Stimulated activated CD8-positive, alpha-beta memory T cell treated with anti-CD3 and anti-CD28 coated beads, Interleukin-7, amount 100 ng/mL, for 48 hours (primary cell): ENCODE data around the gene NGEF.

Source experiments
- DNase-seq, 2 donors: peaks; one replicate each; pipeline ENCODE4 v3.0.0-alpha.2; 2020; ENCODE audit warnings: low read depth in 1 of 2; ENCODE audit errors: extremely low read depth in 1 of 2

NGEF gene

DNA sequence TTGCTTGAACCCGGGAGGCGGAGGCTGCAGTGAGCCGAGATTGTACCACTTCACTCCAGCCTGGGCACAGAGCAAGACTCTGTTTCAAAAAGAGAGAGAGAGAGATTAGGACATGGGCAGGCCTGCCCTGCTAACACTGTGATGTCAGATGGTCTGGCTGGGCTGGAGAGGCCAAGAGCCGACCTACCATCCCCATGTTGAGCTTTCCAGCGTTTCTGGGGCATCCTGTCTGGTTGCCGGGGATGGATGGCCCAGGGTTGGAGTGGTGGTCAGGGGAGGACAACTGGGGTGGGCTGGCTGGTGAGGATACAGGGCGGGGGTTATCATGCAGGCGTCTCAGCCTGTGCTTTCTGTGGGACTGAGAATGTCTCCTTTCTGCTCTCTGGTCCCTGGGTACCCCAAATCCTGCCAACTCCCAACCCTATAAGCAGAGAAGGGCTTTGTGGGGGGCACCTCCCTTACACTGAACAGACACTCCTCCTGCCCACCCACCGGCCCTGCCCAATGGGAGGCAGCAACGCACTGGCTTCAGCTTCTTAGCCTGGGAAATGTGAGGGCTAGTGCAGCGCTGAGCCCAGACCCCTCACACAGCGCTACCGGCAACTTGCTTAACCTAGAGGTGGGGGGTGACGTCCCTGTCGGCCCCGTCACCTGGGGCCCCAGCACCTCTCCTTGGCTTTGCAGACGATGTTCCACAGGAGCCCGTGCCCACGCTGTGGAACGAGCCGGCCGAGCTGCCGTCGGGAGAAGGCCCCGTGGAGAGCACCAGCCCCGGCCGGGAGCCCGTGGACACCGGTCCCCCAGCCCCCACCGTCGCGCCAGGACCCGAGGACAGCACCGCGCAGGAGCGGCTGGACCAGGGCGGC, 137.6 kb downstream of the NGEF start:
- DNase-seq: no peak

DNA sequence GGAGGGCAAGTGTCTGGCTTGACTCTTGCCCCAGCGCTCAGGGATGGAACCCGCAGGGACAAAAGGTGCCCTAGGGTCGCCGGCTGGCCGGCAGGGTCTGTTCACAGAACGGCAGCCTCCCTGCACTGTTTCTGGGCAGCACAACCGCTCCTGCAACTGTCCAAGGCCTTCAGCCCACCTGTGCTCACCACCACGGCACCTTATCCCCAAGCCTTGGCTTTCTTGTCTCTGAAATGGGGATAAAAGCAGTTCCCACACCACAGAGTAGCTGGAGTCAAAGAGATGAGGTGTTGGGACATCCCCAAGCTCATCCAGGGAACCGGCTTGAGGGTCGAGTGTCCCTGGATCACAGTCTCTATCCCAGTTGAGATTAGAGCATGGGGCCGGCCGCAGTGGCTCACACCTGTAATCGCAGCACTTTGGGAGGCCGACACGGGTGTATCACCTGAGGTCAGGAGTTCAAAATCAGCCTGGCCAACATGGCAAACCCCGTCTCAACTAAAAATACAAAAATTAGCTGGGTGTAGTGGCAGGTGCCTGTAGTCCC, 138.3 kb downstream of the NGEF start:
- DNase-seq: no peak

- no peak for DNase-seq
Measured at GRCh38 chr2:232873909-232874641, 139.0 kb downstream of the NGEF start.

GRCh38 chr2:232873292-232873908, 139.7 kb downstream of the NGEF start:
- no peak for DNase-seq

- no peak for DNase-seq
Measured at GRCh38 chr2:232872826-232873225, 140.2 kb downstream of the NGEF start.

DNA sequence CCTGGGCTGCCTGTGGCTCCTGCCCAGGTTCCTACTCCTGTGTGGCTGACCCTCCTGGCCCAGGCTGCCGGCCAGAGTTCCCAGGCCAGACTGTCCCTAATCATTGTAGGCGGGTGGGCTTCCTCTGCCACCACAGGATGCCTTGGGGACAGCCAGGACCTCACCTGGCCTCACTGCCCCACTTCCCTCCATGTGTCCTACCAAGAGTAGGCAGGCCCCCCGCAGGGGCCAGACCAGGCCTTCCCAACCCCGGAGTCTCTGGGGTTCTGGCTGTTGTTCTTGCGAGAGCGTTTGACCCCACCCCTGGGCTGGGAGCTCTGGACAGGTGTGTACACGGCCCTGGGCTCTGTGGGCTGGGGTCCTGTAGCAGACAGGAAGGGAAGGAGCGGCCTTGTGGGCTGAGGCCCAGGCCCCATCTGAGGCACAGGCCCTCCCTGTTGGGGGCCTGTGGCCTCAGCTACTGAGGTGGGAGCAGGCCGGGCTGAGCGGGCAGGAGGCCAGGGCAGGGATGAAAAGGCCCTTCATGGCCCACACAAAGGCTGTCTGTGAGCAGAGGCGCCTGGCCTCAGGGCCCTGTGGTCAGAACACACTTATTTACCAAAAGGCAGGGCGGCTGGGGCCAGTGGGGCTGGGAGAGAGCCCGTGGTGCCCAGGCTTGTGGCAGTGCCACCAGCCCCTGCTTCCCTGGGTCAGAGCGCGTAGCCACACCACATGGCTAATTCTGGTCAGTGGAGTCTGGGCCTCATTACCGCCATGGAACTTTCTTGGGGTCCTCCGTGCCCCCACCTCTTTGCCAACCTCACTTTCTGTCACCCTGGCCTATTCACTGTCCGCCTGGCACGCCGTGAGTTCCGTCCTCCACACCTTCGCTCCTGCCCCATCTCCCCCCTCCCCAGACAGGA, 141.0 kb downstream of the NGEF start:
- no peak for DNase-seq

DNA sequence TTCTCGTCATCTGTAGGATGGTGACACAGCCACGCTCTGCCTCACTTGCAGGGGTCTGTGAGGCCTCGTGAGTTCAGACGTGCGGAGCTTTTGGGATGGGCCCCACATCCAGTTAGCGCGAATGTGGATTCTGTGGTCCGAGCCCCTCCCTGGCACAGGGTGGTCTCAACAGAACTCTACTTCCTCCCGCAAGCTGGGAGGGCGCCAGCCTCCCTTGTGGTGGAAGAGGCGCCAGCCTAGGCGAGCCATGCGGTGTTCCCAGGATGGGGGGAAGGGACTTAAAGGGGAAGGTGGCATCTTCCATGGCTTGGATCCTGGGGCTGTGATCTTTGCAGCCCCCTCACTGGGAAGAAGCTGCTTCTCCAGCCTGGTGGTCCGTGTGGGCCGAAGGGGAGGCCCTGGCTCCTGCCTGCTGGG, 141.6 kb downstream of the NGEF start:
- no peak for DNase-seq

DNA sequence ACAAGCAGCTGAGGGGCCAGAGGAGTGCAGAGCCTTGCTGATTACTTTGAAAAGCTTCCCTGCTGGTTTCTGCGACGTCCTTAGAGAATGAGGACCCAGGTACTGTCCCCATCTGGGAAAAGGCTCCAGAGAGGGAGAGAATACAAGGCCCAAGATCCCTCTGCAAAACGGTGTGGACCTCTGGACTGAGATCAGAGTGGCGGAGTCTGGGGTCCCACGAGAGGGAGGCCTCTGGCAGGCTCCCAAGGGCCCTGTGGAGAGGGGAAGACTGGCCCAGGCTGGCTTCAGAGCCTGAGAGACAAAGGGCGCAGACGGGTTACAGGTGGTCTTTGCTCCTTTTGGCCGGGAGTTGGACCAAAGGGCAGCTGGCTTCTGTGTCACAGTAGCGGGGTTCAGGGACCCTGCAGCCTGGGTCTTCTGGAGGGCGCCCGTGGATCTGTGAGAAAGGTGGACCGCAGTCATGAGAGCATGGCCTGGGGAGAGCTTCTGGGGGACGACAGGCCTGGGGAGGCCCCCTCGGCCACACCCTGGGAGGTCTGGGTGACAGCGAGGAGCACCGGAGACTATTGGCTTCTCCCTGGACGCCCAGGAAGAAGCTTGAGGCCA, 142.2 kb downstream of the NGEF start:
- DNase-seq: no peak

DNA sequence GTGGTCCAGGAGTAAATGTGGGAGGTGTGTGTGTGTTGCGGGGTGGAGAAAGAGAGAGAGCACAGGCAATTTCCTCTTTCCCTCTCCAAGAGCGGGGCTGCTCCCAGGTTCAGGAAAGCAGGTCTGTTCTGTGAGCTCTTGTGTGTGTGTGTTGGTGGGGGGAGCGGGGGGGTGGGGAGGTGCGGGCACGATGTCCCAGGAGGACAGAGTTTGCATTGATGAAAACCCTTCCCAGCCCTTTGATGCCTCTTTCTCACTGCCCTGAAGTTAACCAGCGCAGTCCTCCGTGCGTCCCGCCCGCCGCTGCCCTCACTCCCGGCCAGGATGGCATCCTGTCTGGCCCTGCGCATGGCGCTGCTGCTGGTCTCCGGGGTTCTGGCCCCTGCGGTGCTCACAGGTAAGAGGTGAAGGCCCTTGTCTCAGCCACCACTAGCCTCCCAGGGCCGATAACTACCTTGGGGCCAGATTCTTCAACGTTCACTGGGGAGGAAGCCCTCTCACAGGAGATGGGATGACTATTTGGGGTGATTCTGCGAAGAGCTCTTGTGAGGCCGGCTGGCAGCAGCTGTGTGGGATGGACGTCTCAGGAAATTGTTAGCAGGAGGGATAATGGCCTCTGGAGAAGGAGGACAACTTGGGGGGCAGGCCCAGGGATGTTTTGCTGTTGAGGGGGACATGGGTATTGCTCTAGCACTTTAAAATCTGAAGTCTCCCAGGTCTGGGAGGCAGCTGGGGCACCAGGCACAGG, 142.9 kb downstream of the NGEF start, which contains the start of gene SNORC:
Gene SNORC (plus strand): TSS at position 247 of the 748 bp plus-strand sequence. CDS start 78 bp downstream, at position 325.
- no peak for DNase-seq

DNA sequence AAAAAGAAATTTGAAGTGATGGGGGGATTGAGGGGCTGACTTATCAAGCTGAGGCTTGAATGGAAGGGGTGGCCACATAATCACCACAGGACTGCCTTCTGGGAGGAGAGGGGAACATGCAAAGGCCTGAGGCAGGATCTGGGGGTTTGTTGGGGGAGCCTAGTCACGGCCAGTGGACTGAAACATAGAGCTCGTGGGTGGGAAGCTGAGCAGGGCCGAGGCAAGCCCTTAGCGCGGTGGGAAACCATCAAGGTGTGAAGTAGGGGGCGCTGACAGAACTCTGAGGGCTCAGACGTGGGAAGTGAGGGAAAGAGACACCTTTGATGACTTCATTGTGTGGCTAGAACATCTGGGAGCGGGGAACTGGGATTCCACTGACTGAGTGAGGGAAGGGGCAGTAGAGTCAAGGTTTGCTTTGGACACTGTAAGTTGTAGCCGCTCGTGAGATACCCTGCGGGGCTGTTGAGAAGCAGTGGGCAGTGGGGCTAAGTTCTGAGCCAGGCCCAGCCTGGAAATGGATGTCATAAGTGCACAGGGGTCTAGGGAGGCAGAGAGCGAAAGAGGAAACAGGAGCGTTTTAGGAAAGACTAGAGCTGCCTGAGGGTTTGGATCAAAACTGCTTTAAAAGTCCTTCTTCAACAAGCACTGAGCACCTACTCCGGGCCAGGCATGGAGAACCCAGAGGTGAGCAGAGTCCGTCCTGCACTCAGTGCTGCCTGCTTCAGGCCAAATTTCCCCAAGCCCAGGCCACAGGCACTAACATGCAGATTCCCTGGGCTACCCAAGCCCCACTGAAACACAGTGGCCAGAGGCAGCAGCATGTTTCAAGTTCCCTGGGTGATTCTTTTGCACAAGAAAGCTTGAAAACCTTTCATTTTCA, 143.7 kb downstream of the NGEF start:
- no peak for DNase-seq

- DNase-seq: no peak
Measured at GRCh38 chr2:232866104-232866503, 147.0 kb downstream of the NGEF start.

- no peak for DNase-seq
Measured at GRCh38 chr2:232865165-232865564, 147.9 kb downstream of the NGEF start.

GRCh38 chr2:232863996-232864395, 149.1 kb downstream of the NGEF start:
- DNase-seq: no peak

DNA sequence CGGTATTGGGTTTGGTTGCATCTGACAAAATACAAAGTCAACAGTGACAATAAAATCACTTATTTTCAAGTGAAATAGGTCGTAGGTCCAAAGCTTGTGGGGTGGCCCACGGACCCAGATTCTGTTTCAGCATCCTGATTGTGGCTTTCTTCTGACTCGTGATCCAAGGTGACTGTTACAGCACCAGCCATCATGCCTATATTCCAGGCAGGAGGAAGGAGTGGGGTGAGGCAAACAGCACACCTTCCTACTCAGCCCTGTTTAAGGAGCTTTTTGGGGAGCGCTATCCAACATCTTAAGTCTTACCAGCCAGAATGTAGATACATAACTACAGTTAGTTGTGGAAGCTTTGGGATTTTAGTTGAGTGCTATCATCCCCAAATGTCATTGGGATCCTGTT, 151.7 kb downstream of the NGEF start:
- no peak for DNase-seq

- DNase-seq: no peak
Measured at GRCh38 chr2:232860593-232861241, 152.3 kb downstream of the NGEF start.

GRCh38 chr2:232859385-232859916, 153.6 kb downstream of the NGEF start:
- no peak for DNase-seq

GRCh38 chr2:232857158-232857563, 155.9 kb downstream of the NGEF start:
- DNase-seq: no peak
